SK-N-SH treated with all-trans-retinoic acid at 6 μM for 48 hours (cell line): ENCODE data around the gene LRP10.
A peak's percentile ranks its signal among the peaks of the same experiment; 100 is the strongest.

Experiments used
- ATAC-seq: fragments of 200-7000 bp; cut with Tn5 transposase; 3 replicates; pipeline ENCODE4 v1.9.1; 2020; ENCODE audit warnings: mild to moderate bottlenecking, moderate library complexity
- ARNTL ChIP-seq: fragments of 450-650 bp; formaldehyde crosslinking; IDR thresholded peaks from 2 replicates; pipeline ENCODE4 v1.5.0; 2020; ENCODE audit warnings: low read depth, mild to moderate bottlenecking, moderate library complexity, borderline replicate concordance
- CSDC2 ChIP-seq: fragments of 250-450 bp; sonication (Bioruptor Pico); IDR thresholded peaks from 2 replicates; pipeline ENCODE4 v1.5.0; 2020; ENCODE audit warnings: mild to moderate bottlenecking, moderate library complexity
- CSRNP3 ChIP-seq: fragments of 250-450 bp; sonication (Bioruptor Pico); IDR thresholded peaks from 2 replicates; pipeline ENCODE4 v1.5.1; 2021; ENCODE audit warnings: mild to moderate bottlenecking, moderate library complexity
- GLIS3 ChIP-seq: fragments of 250-450 bp; sonication (Bioruptor Pico); IDR thresholded peaks from 2 replicates; pipeline ENCODE4 v1.5.0; 2020; ENCODE audit warnings: mild to moderate bottlenecking, moderate library complexity
- ISL1 ChIP-seq: fragments of 250-450 bp; sonication (Bioruptor Pico); IDR thresholded peaks from 2 replicates; pipeline ENCODE4 v2.1.2; 2022; ENCODE audit warnings: mild to moderate bottlenecking, moderate library complexity
- OSR1 ChIP-seq: fragments of 250-450 bp; sonication (Bioruptor Pico); IDR thresholded peaks from 2 replicates; pipeline ENCODE4 v1.8.0; 2022; ENCODE audit warnings: moderate library complexity, mild to moderate bottlenecking, inconsistent platforms
- PATZ1 ChIP-seq: fragments of 250-450 bp; sonication (Bioruptor Pico); IDR thresholded peaks from 2 replicates; pipeline ENCODE4 v1.8.0; 2020; ENCODE audit warnings: mild to moderate bottlenecking, moderate library complexity, borderline replicate concordance
- PPARA ChIP-seq: fragments of 250-450 bp; sonication (Bioruptor Pico); IDR thresholded peaks from 2 replicates; pipeline ENCODE4 v1.5.0; 2020; ENCODE audit warnings: mild to moderate bottlenecking, borderline replicate concordance
- SNAI2 ChIP-seq: fragments of 250-450 bp; sonication (Bioruptor Pico); IDR thresholded peaks from 2 replicates; pipeline ENCODE4 v1.5.0; 2020; ENCODE audit warnings: mild to moderate bottlenecking, moderate library complexity
- TCF4 ChIP-seq: fragments of 250-450 bp; sonication (Bioruptor Pico); IDR thresholded peaks from 2 replicates; pipeline ENCODE4 v1.8.0; 2021; ENCODE audit warnings: mild to moderate bottlenecking, moderate library complexity, borderline replicate concordance
- TOX ChIP-seq: fragments of 250-450 bp; sonication (Bioruptor Pico); IDR thresholded peaks from 2 replicates; pipeline ENCODE4 v1.8.0; 2021; ENCODE audit warnings: mild to moderate bottlenecking, moderate library complexity, borderline replicate concordance
- ZC3H10 ChIP-seq: fragments of 250-450 bp; sonication (Bioruptor Pico); IDR thresholded peaks from 2 replicates; pipeline ENCODE4 v1.5.1; 2021; ENCODE audit warnings: mild to moderate bottlenecking, moderate library complexity
- ZFP3 ChIP-seq: fragments of 250-450 bp; sonication (Bioruptor Pico); IDR thresholded peaks from 2 replicates; pipeline ENCODE4 v1.5.0; 2020; ENCODE audit warnings: mild to moderate bottlenecking, moderate library complexity
- ZNF565 ChIP-seq: fragments of 450-650 bp; formaldehyde crosslinking; conservative IDR thresholded peaks from 2 replicates; pipeline ENCODE4 v1.5.0; 2020; ENCODE audit warnings: low read depth, mild to moderate bottlenecking, moderate library complexity
- ZNF70 ChIP-seq: fragments of 450-650 bp; formaldehyde crosslinking; IDR thresholded peaks from 2 replicates; pipeline ENCODE4 v1.5.0; 2020; ENCODE audit warnings: mild to moderate bottlenecking, moderate library complexity
- ZNF8 ChIP-seq: fragments of 450-650 bp; formaldehyde crosslinking; IDR thresholded peaks from 2 replicates; pipeline ENCODE4 v1.5.0; 2020; ENCODE audit warnings: mild to moderate bottlenecking, moderate library complexity
- TF ChIP-seq, protein P1 (sequence below): fragments of 250-450 bp; sonication (Bioruptor Pico); IDR thresholded peaks from 2 replicates; pipeline ENCODE4 v1.5.1; 2020; ENCODE audit warnings: low read depth, mild to moderate bottlenecking, moderate library complexity
- TF ChIP-seq, protein P2 (sequence below): fragments of 250-450 bp; sonication (Bioruptor Pico); IDR thresholded peaks from 2 replicates; pipeline ENCODE4 v1.8.0; 2021; ENCODE audit warnings: low read depth, mild to moderate bottlenecking, moderate library complexity, borderline replicate concordance
- TF ChIP-seq, protein P3 (sequence below): fragments of 250-450 bp; sonication (Bioruptor Pico); IDR thresholded peaks from 2 replicates; pipeline ENCODE4 v1.5.0; 2020; ENCODE audit warnings: mild to moderate bottlenecking, moderate library complexity

LRP10 gene

DNA sequence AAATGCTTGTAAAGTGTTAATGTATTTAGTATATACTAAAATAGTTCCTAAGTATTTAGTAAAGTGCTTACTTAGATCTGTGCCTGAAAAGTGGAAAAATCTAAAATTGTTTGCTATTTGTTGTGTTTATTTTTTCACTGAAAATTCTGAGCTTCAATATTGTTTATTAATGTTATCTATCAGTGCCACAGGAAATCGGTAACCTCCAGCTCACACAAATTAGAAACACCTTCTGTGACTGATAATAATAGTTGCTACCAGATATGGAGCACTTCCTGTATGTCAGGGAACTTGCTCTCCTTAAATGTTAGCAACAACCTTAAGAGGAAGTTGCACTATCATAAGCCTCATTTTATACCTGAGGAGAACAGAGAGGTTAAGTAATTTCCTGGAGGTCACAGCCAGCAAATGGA lies 723 bp upstream of the LRP10 start (continued):
- no peak for TF ChIP-seq CSRNP3 (CRISPR knock-in tag)
- TF ChIP-seq, protein P1, sequence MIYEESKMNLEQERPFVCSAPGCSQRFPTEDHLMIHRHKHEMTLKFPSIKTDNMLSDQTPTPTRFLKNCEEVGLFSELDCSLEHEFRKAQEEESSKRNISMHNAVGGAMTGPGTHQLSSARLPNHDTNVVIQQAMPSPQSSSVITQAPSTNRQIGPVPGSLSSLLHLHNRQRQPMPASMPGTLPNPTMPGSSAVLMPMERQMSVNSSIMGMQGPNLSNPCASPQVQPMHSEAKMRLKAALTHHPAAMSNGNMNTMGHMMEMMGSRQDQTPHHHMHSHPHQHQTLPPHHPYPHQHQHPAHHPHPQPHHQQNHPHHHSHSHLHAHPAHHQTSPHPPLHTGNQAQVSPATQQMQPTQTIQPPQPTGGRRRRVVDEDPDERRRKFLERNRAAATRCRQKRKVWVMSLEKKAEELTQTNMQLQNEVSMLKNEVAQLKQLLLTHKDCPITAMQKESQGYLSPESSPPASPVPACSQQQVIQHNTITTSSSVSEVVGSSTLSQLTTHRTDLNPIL: no peak
- TF ChIP-seq ISL1 (CRISPR knock-in tag): no peak

DNA sequence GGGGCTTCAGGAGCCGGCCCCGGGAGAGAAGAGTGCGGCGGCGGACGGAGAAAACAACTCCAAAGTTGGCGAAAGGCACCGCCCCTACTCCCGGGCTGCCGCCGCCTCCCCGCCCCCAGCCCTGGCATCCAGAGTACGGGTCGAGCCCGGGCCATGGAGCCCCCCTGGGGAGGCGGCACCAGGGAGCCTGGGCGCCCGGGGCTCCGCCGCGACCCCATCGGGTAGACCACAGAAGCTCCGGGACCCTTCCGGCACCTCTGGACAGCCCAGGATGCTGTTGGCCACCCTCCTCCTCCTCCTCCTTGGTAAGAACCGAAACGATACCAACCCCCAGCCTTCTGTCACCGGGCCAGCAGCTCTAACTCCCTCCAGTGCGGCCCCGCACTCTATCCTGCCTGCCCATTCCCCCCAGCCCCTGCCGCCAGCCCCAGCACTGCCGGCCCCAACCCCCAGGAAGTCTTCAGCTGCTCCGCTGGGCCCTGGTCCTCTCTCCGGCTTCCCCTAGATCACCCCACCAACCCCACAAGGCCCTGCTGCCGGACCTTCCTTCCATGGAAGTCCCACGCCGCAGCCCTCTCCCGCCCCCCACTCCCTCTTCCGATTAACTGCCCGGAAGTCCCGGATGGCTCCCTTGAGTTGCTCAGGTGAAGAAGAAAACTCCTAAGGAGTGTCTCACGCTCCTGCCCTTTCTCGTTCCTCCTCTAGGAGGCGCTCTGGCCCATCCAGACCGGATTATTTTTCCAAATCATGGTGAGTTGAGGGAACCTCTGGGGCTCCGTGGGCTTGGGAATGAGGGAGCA lies 693 bp downstream of the LRP10 start:
- ATAC-seq: peak; percentile 75
- TF ChIP-seq ZNF70 (CRISPR knock-in tag): no peak
- no peak for TF ChIP-seq CSDC2 (CRISPR knock-in tag)
- TF ChIP-seq TCF4 (CRISPR knock-in tag): no peak
- TF ChIP-seq TOX (CRISPR knock-in tag): no peak
- TF ChIP-seq, protein P2, sequence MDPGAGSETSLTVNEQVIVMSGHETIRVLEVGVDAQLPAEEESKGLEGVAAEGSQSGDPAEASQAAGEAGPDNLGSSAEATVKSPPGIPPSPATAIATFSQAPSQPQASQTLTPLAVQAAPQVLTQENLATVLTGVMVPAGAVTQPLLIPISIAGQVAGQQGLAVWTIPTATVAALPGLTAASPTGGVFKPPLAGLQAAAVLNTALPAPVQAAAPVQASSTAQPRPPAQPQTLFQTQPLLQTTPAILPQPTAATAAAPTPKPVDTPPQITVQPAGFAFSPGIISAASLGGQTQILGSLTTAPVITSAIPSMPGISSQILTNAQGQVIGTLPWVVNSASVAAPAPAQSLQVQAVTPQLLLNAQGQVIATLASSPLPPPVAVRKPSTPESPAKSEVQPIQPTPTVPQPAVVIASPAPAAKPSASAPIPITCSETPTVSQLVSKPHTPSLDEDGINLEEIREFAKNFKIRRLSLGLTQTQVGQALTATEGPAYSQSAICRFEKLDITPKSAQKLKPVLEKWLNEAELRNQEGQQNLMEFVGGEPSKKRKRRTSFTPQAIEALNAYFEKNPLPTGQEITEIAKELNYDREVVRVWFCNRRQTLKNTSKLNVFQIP: no peak
- TF ChIP-seq ZNF565: no peak
- no peak for TF ChIP-seq CSRNP3 (CRISPR knock-in tag)
- TF ChIP-seq ZFP3 (CRISPR knock-in tag): no peak
- no peak for TF ChIP-seq OSR1 (CRISPR knock-in tag)
- TF ChIP-seq ZC3H10 (CRISPR knock-in tag): no peak
- no peak for TF ChIP-seq PPARA
- no peak for TF ChIP-seq ISL1 (CRISPR knock-in tag)

- no peak for ATAC-seq
- no peak for TF ChIP-seq ARNTL (CRISPR knock-in tag)
- TF ChIP-seq, protein P2: no peak
- no peak for TF ChIP-seq ISL1 (CRISPR knock-in tag)
- TF ChIP-seq ZNF70 (CRISPR knock-in tag): no peak
- no peak for TF ChIP-seq CSDC2 (CRISPR knock-in tag)
- no peak for TF ChIP-seq ZC3H10 (CRISPR knock-in tag)
- TF ChIP-seq PATZ1 (CRISPR knock-in tag): no peak
- TF ChIP-seq SNAI2: no peak
- no peak for TF ChIP-seq ZNF565
- TF ChIP-seq GLIS3 (CRISPR knock-in tag): no peak
- no peak for TF ChIP-seq CSRNP3 (CRISPR knock-in tag)
- TF ChIP-seq, protein P3, sequence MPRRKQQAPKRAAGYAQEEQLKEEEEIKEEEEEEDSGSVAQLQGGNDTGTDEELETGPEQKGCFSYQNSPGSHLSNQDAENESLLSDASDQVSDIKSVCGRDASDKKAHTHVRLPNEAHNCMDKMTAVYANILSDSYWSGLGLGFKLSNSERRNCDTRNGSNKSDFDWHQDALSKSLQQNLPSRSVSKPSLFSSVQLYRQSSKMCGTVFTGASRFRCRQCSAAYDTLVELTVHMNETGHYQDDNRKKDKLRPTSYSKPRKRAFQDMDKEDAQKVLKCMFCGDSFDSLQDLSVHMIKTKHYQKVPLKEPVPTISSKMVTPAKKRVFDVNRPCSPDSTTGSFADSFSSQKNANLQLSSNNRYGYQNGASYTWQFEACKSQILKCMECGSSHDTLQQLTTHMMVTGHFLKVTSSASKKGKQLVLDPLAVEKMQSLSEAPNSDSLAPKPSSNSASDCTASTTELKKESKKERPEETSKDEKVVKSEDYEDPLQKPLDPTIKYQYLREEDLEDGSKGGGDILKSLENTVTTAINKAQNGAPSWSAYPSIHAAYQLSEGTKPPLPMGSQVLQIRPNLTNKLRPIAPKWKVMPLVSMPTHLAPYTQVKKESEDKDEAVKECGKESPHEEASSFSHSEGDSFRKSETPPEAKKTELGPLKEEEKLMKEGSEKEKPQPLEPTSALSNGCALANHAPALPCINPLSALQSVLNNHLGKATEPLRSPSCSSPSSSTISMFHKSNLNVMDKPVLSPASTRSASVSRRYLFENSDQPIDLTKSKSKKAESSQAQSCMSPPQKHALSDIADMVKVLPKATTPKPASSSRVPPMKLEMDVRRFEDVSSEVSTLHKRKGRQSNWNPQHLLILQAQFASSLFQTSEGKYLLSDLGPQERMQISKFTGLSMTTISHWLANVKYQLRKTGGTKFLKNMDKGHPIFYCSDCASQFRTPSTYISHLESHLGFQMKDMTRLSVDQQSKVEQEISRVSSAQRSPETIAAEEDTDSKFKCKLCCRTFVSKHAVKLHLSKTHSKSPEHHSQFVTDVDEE: no peak
- TF ChIP-seq ZNF8 (CRISPR knock-in tag): no peak
Observed at GRCh38 chr14:22872833-22873520, 1.4 kb downstream of the LRP10 start.
